Measurements from ENCODE around the gene MAOB. TPM values are rescaled to one million over a fixed set of nuclear protein-coding genes. Genes with fewer than 3 reads are reported as not detected.

Gene MAOB
- total and polyA plus RNA-seq, 9 of the 15 experiments (the other 6 are each of a cell fraction or from before 2014, with no cell fraction given) = 0.05 to 0.09 TPM; not detected in 7

DNA sequence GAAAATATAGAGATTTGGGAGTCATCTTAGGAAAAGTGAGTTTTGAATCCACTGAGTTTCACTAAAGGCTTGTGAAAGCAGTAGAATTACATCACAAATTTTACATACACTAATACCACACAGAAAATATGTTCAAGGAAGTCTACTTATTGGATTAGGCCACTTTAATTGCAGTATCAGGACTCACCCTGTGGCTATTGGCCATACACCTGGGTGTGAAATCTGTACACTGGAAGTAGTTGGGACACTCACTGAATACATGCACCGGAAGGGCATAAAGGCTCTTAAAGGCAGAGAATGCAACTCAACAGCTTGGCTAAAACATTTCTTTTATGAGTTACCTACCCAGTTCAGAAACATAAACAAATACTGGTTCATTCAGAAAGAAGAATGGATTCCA lies 19.8 kb downstream of the MAOB start:
- no peak overlapping the region for H2AFZ ChIP-seq (ENCODE audit: low read depth, low read length)
- H3K36me3 ChIP-seq (ENCODE audit: control insufficient read depth, insufficient read depth, low read length) = no peaks in the 10 kb centered on the region
- BruUV-seq (replicated peaks) = no TSS peak
- no peak overlapping the region for H3K9ac ChIP-seq (ENCODE audit: insufficient read depth in 1 of 2, low read depth in 2 of 2, low read length in 2 of 2)
- POLR2A ChIA-PET = no interaction called here
- no peaks in the 10 kb centered on the region for H3K79me2 ChIP-seq (ENCODE audit: control insufficient read depth, insufficient read depth, low read length)
- H3K4me1 ChIP-seq (replicated peaks in 1 of 2; ENCODE audit: control insufficient read depth in 2 of 2, insufficient read depth in 2 of 2, low read length in 2 of 2) = no peaks in the 10 kb centered on the region
- H3K4me2 ChIP-seq (ENCODE audit: insufficient read depth, low read length) = no peak overlapping the region
- no peaks in the 10 kb centered on the region for H3K27me3 ChIP-seq (ENCODE audit: control insufficient read depth in 2 of 2, insufficient read depth in 2 of 2, low read length in 2 of 2)
- H3K9me3 ChIP-seq (replicated peaks; ENCODE audit: control insufficient read depth, insufficient read depth, low read depth, low read length) = no peaks in the 10 kb centered on the region
- intact Hi-C loops (cut with micrococcal nuclease) (no loop called here), in situ Hi-C loops (cut with MboI) (no loop called here)
- no peak for DNase-seq (ENCODE audit: extremely low read depth in 1 of 4, low spot score in 3 of 4)
- no peak overlapping the region for H3K4me3 ChIP-seq
- no peak for FAIRE-seq
- H3K9me1 ChIP-seq (ENCODE audit: control insufficient read depth, insufficient read depth, low read length) = no peaks in the 10 kb centered on the region
- ATAC-seq = no peak
- 25% methylated on average over 1 of the region's 1 CpG for WGBS (ENCODE audit: insufficient coverage, low coverage, missing lambda C conversion rate)
- CTCF ChIA-PET (ENCODE audit: low intra/inter-chr PET ratio) = no interaction called here
- no peak overlapping the region for H3K27ac ChIP-seq (ENCODE audit: extremely low read depth, low read depth, low read length)
- no peaks in the 10 kb centered on the region for H4K20me1 ChIP-seq (replicated peaks; ENCODE audit: control insufficient read depth, insufficient read depth, low read length)
- TF ChIP-seq ZNF436 (CRISPR knock-in tag; IDR thresholded peaks at IDR 0.05) = no peak
- no peak for TF ChIP-seq NFRKB (IDR thresholded peaks at IDR 0.05; ENCODE audit: low read depth)
- TF ChIP-seq SMARCA4 (IDR thresholded peaks at IDR 0.05) = no peak
- TF ChIP-seq, protein P1, sequence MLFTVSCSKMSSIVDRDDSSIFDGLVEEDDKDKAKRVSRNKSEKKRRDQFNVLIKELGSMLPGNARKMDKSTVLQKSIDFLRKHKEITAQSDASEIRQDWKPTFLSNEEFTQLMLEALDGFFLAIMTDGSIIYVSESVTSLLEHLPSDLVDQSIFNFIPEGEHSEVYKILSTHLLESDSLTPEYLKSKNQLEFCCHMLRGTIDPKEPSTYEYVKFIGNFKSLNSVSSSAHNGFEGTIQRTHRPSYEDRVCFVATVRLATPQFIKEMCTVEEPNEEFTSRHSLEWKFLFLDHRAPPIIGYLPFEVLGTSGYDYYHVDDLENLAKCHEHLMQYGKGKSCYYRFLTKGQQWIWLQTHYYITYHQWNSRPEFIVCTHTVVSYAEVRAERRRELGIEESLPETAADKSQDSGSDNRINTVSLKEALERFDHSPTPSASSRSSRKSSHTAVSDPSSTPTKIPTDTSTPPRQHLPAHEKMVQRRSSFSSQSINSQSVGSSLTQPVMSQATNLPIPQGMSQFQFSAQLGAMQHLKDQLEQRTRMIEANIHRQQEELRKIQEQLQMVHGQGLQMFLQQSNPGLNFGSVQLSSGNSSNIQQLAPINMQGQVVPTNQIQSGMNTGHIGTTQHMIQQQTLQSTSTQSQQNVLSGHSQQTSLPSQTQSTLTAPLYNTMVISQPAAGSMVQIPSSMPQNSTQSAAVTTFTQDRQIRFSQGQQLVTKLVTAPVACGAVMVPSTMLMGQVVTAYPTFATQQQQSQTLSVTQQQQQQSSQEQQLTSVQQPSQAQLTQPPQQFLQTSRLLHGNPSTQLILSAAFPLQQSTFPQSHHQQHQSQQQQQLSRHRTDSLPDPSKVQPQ (CRISPR knock-in tag; IDR thresholded peaks at IDR 0.05; ENCODE audit: borderline replicate concordance) = no peak
- no peak for TF ChIP-seq HDGF (IDR thresholded peaks at IDR 0.05)
- no peak for TF ChIP-seq HNRNPUL1 (IDR thresholded peaks at IDR 0.05; ENCODE audit: low read length)
- TF ChIP-seq, protein P2, sequence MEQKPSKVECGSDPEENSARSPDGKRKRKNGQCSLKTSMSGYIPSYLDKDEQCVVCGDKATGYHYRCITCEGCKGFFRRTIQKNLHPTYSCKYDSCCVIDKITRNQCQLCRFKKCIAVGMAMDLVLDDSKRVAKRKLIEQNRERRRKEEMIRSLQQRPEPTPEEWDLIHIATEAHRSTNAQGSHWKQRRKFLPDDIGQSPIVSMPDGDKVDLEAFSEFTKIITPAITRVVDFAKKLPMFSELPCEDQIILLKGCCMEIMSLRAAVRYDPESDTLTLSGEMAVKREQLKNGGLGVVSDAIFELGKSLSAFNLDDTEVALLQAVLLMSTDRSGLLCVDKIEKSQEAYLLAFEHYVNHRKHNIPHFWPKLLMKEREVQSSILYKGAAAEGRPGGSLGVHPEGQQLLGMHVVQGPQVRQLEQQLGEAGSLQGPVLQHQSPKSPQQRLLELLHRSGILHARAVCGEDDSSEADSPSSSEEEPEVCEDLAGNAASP (IDR thresholded peaks at IDR 0.05) = no peak
- TF ChIP-seq TAF7 (tag; IDR thresholded peaks at IDR 0.05) = no peak
- TF ChIP-seq, protein P3, sequence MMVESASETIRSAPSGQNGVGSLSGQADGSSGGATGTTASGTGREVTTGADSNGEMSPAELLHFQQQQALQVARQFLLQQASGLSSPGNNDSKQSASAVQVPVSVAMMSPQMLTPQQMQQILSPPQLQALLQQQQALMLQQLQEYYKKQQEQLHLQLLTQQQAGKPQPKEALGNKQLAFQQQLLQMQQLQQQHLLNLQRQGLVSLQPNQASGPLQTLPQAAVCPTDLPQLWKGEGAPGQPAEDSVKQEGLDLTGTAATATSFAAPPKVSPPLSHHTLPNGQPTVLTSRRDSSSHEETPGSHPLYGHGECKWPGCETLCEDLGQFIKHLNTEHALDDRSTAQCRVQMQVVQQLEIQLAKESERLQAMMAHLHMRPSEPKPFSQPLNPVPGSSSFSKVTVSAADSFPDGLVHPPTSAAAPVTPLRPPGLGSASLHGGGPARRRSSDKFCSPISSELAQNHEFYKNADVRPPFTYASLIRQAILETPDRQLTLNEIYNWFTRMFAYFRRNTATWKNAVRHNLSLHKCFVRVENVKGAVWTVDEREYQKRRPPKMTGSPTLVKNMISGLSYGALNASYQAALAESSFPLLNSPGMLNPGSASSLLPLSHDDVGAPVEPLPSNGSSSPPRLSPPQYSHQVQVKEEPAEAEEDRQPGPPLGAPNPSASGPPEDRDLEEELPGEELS (CRISPR knock-in tag; IDR thresholded peaks at IDR 0.05; ENCODE audit: borderline replicate concordance) = no peak
- TF ChIP-seq, protein P4, sequence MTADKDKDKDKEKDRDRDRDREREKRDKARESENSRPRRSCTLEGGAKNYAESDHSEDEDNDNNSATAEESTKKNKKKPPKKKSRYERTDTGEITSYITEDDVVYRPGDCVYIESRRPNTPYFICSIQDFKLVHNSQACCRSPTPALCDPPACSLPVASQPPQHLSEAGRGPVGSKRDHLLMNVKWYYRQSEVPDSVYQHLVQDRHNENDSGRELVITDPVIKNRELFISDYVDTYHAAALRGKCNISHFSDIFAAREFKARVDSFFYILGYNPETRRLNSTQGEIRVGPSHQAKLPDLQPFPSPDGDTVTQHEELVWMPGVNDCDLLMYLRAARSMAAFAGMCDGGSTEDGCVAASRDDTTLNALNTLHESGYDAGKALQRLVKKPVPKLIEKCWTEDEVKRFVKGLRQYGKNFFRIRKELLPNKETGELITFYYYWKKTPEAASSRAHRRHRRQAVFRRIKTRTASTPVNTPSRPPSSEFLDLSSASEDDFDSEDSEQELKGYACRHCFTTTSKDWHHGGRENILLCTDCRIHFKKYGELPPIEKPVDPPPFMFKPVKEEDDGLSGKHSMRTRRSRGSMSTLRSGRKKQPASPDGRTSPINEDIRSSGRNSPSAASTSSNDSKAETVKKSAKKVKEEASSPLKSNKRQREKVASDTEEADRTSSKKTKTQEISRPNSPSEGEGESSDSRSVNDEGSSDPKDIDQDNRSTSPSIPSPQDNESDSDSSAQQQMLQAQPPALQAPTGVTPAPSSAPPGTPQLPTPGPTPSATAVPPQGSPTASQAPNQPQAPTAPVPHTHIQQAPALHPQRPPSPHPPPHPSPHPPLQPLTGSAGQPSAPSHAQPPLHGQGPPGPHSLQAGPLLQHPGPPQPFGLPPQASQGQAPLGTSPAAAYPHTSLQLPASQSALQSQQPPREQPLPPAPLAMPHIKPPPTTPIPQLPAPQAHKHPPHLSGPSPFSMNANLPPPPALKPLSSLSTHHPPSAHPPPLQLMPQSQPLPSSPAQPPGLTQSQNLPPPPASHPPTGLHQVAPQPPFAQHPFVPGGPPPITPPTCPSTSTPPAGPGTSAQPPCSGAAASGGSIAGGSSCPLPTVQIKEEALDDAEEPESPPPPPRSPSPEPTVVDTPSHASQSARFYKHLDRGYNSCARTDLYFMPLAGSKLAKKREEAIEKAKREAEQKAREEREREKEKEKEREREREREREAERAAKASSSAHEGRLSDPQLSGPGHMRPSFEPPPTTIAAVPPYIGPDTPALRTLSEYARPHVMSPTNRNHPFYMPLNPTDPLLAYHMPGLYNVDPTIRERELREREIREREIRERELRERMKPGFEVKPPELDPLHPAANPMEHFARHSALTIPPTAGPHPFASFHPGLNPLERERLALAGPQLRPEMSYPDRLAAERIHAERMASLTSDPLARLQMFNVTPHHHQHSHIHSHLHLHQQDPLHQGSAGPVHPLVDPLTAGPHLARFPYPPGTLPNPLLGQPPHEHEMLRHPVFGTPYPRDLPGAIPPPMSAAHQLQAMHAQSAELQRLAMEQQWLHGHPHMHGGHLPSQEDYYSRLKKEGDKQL (CRISPR knock-in tag; IDR thresholded peaks at IDR 0.05; ENCODE audit: borderline replicate concordance) = no peak
- TF ChIP-seq ZNF830 (CRISPR knock-in tag; IDR thresholded peaks at IDR 0.05) = no peak
- TF ChIP-seq GTF2F1 (IDR thresholded peaks at IDR 0.05; ENCODE audit: low read depth, low read length) = no peak
- no peak for TF ChIP-seq HNRNPLL (IDR thresholded peaks at IDR 0.05; ENCODE audit: low read depth, low read length, poor library complexity, severe bottlenecking)

Measured in K562 (cell line).